Keratinocyte (primary cell): Measurements from ENCODE around the gene RASA3.

ENCODE experiments used
- EZH2 ChIP-seq: IDR thresholded peaks from one replicate; pipeline ENCODE4 v1.6.1; 2012; ENCODE audit warnings: inconsistent platforms, mild to moderate bottlenecking, low read length, moderate library complexity
- TF ChIP-seq, protein P1 (sequence below), 3 experiments: IDR thresholded peaks in 1 of 3; conservative IDR thresholded peaks in 1 of 3; optimal IDR thresholded peaks in 1 of 3; 2 replicates in 2 of 3; 3 replicates in 1 of 3; pipeline versions ENCODE3 to v1.5.1; 2011; ENCODE audit warnings: low read length in 3 of 3, mild to moderate bottlenecking in 3 of 3, moderate library complexity in 2 of 3, control low read depth in 1 of 3, inconsistent platforms in 1 of 3; ENCODE audit not compliant: insufficient read depth in 2 of 3; ENCODE audit errors: extremely low read depth in 1 of 3

GRCh38 chr13:114044486-114044885 lies 87.9 kb downstream of the RASA3 start:
- TF ChIP-seq, protein P1, sequence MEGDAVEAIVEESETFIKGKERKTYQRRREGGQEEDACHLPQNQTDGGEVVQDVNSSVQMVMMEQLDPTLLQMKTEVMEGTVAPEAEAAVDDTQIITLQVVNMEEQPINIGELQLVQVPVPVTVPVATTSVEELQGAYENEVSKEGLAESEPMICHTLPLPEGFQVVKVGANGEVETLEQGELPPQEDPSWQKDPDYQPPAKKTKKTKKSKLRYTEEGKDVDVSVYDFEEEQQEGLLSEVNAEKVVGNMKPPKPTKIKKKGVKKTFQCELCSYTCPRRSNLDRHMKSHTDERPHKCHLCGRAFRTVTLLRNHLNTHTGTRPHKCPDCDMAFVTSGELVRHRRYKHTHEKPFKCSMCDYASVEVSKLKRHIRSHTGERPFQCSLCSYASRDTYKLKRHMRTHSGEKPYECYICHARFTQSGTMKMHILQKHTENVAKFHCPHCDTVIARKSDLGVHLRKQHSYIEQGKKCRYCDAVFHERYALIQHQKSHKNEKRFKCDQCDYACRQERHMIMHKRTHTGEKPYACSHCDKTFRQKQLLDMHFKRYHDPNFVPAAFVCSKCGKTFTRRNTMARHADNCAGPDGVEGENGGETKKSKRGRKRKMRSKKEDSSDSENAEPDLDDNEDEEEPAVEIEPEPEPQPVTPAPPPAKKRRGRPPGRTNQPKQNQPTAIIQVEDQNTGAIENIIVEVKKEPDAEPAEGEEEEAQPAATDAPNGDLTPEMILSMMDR (optimal IDR thresholded peaks at IDR 0.05 in 1 of 3, IDR thresholded peaks at IDR 0.05 in 1 of 3, conservative IDR thresholded peaks at IDR 0.05 in 1 of 3; ENCODE audit: extremely low read depth in 1 of 3, insufficient read depth in 2 of 3, low read length in 3 of 3) = no peak
- TF ChIP-seq EZH2 = no peak
